Sigmoid colon (tissue), 4 donors: ENCODE data around the gene IL11.

ENCODE experiments used
- POLR2A ChIP-seq, 2 donors: fragments of 450-650 bp; IDR thresholded peaks; one replicate each; pipeline ENCODE4 v1.6.1; 2016; ENCODE audit warnings: antibody characterized with exemption in 2 of 2, mild to moderate bottlenecking in 2 of 2, moderate library complexity in 2 of 2
- POLR2AphosphoS5 ChIP-seq, 4 donors: sonication (generic); formaldehyde crosslinking; IDR thresholded peaks; one replicate each; pipeline ENCODE4 v1.6.1; 2017; ENCODE audit warnings: antibody characterized with exemption in 4 of 4
- TF ChIP-seq, protein P1 (sequence below), 4 experiments: fragments of 450-650 bp in 3 of 4; fragments of 200-600 bp in 1 of 4; IDR thresholded peaks; one replicate each; pipeline ENCODE4 v1.5.1; 2016 to 2019; ENCODE audit warnings: antibody characterized with exemption in 4 of 4, mild to moderate bottlenecking in 3 of 4, moderate library complexity in 2 of 4

- TF ChIP-seq, protein P1, sequence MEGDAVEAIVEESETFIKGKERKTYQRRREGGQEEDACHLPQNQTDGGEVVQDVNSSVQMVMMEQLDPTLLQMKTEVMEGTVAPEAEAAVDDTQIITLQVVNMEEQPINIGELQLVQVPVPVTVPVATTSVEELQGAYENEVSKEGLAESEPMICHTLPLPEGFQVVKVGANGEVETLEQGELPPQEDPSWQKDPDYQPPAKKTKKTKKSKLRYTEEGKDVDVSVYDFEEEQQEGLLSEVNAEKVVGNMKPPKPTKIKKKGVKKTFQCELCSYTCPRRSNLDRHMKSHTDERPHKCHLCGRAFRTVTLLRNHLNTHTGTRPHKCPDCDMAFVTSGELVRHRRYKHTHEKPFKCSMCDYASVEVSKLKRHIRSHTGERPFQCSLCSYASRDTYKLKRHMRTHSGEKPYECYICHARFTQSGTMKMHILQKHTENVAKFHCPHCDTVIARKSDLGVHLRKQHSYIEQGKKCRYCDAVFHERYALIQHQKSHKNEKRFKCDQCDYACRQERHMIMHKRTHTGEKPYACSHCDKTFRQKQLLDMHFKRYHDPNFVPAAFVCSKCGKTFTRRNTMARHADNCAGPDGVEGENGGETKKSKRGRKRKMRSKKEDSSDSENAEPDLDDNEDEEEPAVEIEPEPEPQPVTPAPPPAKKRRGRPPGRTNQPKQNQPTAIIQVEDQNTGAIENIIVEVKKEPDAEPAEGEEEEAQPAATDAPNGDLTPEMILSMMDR (IDR thresholded peaks at IDR 0.05): no peak
- TF ChIP-seq POLR2A (IDR thresholded peaks at IDR 0.05) (no peak), POLR2AphosphoS5 (IDR thresholded peaks at IDR 0.05) (no peak)
Measured at GRCh38 chr19:55405638-55406037, 35.4 kb upstream of the IL11 start.
